Adipocyte (in vitro differentiated cells): ENCODE results near the gene AQP4.

Experiments used
- DNase-seq: peaks from one replicate; pipeline ENCODE4 v3.0.0-alpha.2; 2015; ENCODE audit warnings: low read depth
- H3K27me3 ChIP-seq: replicated peaks from 2 replicates; pipeline ENCODE4 v1.7.0; 2013; ENCODE audit warnings: mild to moderate bottlenecking, low read length, moderate library complexity; ENCODE audit not compliant: control insufficient read depth, insufficient read depth
- H3K36me3 ChIP-seq: 2 replicates; pipeline ENCODE4 v1.7.0; 2013; ENCODE audit warnings: low read length, mild to moderate bottlenecking, moderate library complexity; ENCODE audit not compliant: control insufficient read depth, insufficient read depth, severe bottlenecking
- H3K4me1 ChIP-seq: 2 replicates; pipeline ENCODE4 v1.7.0; 2013; ENCODE audit warnings: mild to moderate bottlenecking, low read length, moderate library complexity; ENCODE audit not compliant: control insufficient read depth, insufficient read depth
- H3K4me3 ChIP-seq: 2 replicates; pipeline ENCODE4 v1.7.0; 2013; ENCODE audit warnings: mild to moderate bottlenecking, low read length, moderate library complexity
- H3K9ac ChIP-seq: 2 replicates; pipeline ENCODE4 v1.7.0; 2013; ENCODE audit warnings: mild to moderate bottlenecking, low read length, moderate library complexity
- H3K9me3 ChIP-seq: 2 replicates; pipeline ENCODE4 v1.7.0; 2013; ENCODE audit warnings: mild to moderate bottlenecking, low read length, moderate library complexity; ENCODE audit not compliant: control insufficient read depth

Gene AQP4

GRCh38 chr18:26802330-26803200 is 62.9 kb downstream of the AQP4 start:
- H3K4me3 ChIP-seq, result no peak overlapping the region
- DNase-seq, result no peak
- H3K4me1 ChIP-seq, result peaks cover 4% of the 10 kb centered on the region
- H3K9ac ChIP-seq, result no peak overlapping the region
- peaks cover 3% of the 10 kb centered on the region for H3K27me3 ChIP-seq
- no peaks in the 10 kb centered on the region for H3K36me3 ChIP-seq
- peaks cover 10% of the 10 kb centered on the region for H3K9me3 ChIP-seq
